ENCODE results near the gene C10orf90.

C10orf90 gene

GRCh38 chr10:126455036-126455765, 215.3 kb downstream of the C10orf90 start:
- TF ChIP-seq, protein P1, sequence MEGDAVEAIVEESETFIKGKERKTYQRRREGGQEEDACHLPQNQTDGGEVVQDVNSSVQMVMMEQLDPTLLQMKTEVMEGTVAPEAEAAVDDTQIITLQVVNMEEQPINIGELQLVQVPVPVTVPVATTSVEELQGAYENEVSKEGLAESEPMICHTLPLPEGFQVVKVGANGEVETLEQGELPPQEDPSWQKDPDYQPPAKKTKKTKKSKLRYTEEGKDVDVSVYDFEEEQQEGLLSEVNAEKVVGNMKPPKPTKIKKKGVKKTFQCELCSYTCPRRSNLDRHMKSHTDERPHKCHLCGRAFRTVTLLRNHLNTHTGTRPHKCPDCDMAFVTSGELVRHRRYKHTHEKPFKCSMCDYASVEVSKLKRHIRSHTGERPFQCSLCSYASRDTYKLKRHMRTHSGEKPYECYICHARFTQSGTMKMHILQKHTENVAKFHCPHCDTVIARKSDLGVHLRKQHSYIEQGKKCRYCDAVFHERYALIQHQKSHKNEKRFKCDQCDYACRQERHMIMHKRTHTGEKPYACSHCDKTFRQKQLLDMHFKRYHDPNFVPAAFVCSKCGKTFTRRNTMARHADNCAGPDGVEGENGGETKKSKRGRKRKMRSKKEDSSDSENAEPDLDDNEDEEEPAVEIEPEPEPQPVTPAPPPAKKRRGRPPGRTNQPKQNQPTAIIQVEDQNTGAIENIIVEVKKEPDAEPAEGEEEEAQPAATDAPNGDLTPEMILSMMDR (conservative IDR thresholded peaks at IDR 0.05; ENCODE audit: low read depth, low read length): no peak
- no peaks in the 10 kb centered on the region for H3K27me3 ChIP-seq (ENCODE audit: insufficient read depth, low read depth)
- H3K4me2 ChIP-seq: no peak overlapping the region
- no peak overlapping the region for H3K9ac ChIP-seq
- H3K79me2 ChIP-seq (ENCODE audit: insufficient read depth, low read depth): no peaks in the 10 kb centered on the region
- no peak overlapping the region for H2AFZ ChIP-seq (ENCODE audit: low read depth)
- no peaks in the 10 kb centered on the region for H4K20me1 ChIP-seq (ENCODE audit: insufficient read depth)
- no peaks in the 10 kb centered on the region for H3K36me3 ChIP-seq (ENCODE audit: insufficient read depth)
- no peak overlapping the region for H3K27ac ChIP-seq
- H3K4me1 ChIP-seq (ENCODE audit: low read depth, poor library complexity, severe bottlenecking): no peaks in the 10 kb centered on the region
- no peak overlapping the region for H3K4me3 ChIP-seq (IDR thresholded peaks at IDR 0.05; ENCODE audit: insufficient read depth, low read depth, low read length)

- TF ChIP-seq, protein P1 (conservative IDR thresholded peaks at IDR 0.05; ENCODE audit: low read depth, low read length): no peak
- Histone ChIP-seq H3K36me3 (ENCODE audit: insufficient read depth) (no peaks in the 10 kb centered on the region), H3K27me3 (ENCODE audit: insufficient read depth, low read depth) (no peaks in the 10 kb centered on the region), H3K4me1 (ENCODE audit: low read depth, poor library complexity, severe bottlenecking) (no peaks in the 10 kb centered on the region), H3K27ac (no peak overlapping the region), H3K9ac (no peak overlapping the region), H3K79me2 (ENCODE audit: insufficient read depth, low read depth) (no peaks in the 10 kb centered on the region), H2AFZ (ENCODE audit: low read depth) (no peak overlapping the region), H3K4me3 (IDR thresholded peaks at IDR 0.05; ENCODE audit: insufficient read depth, low read depth, low read length) (no peak overlapping the region), H4K20me1 (ENCODE audit: insufficient read depth) (no peaks in the 10 kb centered on the region), H3K4me2 (no peak overlapping the region)
These were observed 216.3 kb downstream of the C10orf90 start for GRCh38 chr10:126454045-126454751.

- no peak overlapping the region for H2AFZ ChIP-seq (ENCODE audit: low read depth)
- no peak overlapping the region for H3K27ac ChIP-seq
- H3K4me3 ChIP-seq (IDR thresholded peaks at IDR 0.05; ENCODE audit: insufficient read depth, low read depth, low read length): no peak overlapping the region
- H3K4me1 ChIP-seq (ENCODE audit: low read depth, poor library complexity, severe bottlenecking): no peaks in the 10 kb centered on the region
- H3K79me2 ChIP-seq (ENCODE audit: insufficient read depth, low read depth): no peaks in the 10 kb centered on the region
- H3K4me2 ChIP-seq: no peak overlapping the region
- no peaks in the 10 kb centered on the region for H3K27me3 ChIP-seq (ENCODE audit: insufficient read depth, low read depth)
- no peaks in the 10 kb centered on the region for H3K36me3 ChIP-seq (ENCODE audit: insufficient read depth)
- H3K9ac ChIP-seq: no peak overlapping the region
- TF ChIP-seq, protein P1 (conservative IDR thresholded peaks at IDR 0.05; ENCODE audit: low read depth, low read length): no peak
- no peaks in the 10 kb centered on the region for H4K20me1 ChIP-seq (ENCODE audit: insufficient read depth)
These were observed 218.2 kb downstream of the C10orf90 start for GRCh38 chr10:126452245-126452644.

- Histone ChIP-seq H2AFZ (ENCODE audit: low read depth) (no peak overlapping the region), H3K9ac (no peak overlapping the region), H3K4me1 (ENCODE audit: low read depth, poor library complexity, severe bottlenecking) (no peaks in the 10 kb centered on the region), H3K36me3 (ENCODE audit: insufficient read depth) (no peaks in the 10 kb centered on the region), H4K20me1 (ENCODE audit: insufficient read depth) (no peaks in the 10 kb centered on the region), H3K27me3 (ENCODE audit: insufficient read depth, low read depth) (no peaks in the 10 kb centered on the region), H3K4me3 (IDR thresholded peaks at IDR 0.05; ENCODE audit: insufficient read depth, low read depth, low read length) (no peak overlapping the region), H3K79me2 (ENCODE audit: insufficient read depth, low read depth) (no peaks in the 10 kb centered on the region), H3K27ac (no peak overlapping the region), H3K4me2 (no peak overlapping the region)
- TF ChIP-seq, protein P1 (conservative IDR thresholded peaks at IDR 0.05; ENCODE audit: low read depth, low read length): no peak
These were observed 222.4 kb downstream of the C10orf90 start for GRCh38 chr10:126448091-126448490.

Data from KMS-11 (cell line).